Bronchial epithelial cell (primary cell): ENCODE measurements around the gene ADAMTS15. TPM values are rescaled to one million over a fixed set of nuclear protein-coding genes. Genes with fewer than 3 reads are reported as not detected.
A peak's percentile ranks its signal among the peaks of the same experiment; 100 is the strongest.

ENCODE experiments used
- DNase-seq: peaks from one replicate; pipeline ENCODE4 v3.0.0-alpha.2; 2010; ENCODE audit warnings: low read depth
- FAIRE-seq: peaks from 2 replicates; lab custom pipeline; 2011; peaks lifted over from hg19 to GRCh38; lab: Jason Lieb, UNC
- H3K27me3 ChIP-seq: 2 replicates; pipeline ENCODE4 v1.5.1; 2011; ENCODE audit warnings: low read length; ENCODE audit not compliant: control insufficient read depth, insufficient read depth
- H3K36me3 ChIP-seq: 2 replicates; pipeline ENCODE4 v1.5.1; 2011; ENCODE audit warnings: low read length; ENCODE audit not compliant: control insufficient read depth, insufficient read depth
- H3K4me3 ChIP-seq: 2 replicates; pipeline ENCODE4 v1.5.1; 2011; ENCODE audit warnings: mild to moderate bottlenecking, low read depth, low read length, control low read depth
- total RNA-seq: library from RNA; depleted of rRNA; stranded (reverse); fragments of >200 nt; gene quantifications from 2 replicates; pipeline ENCODE4 v1.2.1, GENCODE V29; 2014
- TF ChIP-seq, protein P1 (sequence below): IDR thresholded peaks from 2 replicates; pipeline ENCODE4 v1.5.1; 2011; ENCODE audit warnings: mild to moderate bottlenecking, moderate library complexity, low read length, control low read depth, inconsistent platforms; ENCODE audit not compliant: insufficient read depth, severe bottlenecking

ADAMTS15 gene
- total RNA-seq, 1 donor from 2014 or later, result 0.26 TPM

DNA sequence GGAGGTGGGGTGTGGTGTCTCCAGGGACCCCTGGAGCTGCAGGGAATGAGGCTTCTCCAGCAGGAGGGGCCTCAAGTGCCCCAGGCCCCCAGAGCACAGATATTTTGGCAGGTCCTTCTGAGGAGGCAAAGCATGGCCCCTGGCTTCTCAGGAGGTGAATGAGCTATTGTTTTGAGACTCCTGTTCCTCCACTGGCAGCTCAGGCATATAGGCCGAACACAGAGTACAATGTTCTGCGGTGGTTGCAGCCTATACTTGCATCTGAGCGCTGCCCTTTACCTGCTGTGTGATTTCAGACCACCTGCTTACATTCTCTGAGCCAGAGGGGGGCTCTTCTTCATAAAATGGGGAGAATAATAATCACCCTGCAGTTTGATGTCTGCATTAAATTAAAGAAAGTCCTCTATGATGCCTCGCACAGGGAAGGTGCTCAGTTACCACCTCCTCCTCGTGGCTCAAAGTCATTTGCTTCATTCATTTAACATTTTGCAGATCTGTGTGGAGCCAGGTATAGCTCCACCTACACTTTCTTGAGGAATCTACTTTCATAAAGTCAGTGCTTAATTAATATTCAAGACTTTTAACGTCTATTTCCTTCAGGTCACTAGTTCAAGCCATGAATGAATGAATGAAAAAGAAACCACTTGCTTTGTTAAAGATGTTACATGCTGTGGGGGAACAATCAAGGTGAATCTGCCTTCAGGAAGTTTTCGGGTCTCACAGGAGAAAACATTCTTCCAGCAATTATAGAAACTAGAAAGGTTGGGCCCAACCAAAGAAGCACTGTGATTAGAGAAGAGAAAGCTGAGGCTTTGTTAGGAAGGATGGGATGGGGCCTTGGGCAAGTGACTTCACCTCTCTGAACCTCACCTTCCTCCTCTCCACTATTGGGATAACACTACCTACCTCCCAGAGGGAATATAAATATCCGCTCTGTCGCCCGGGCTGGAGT is 68.4 kb downstream of the ADAMTS15 start:
- H3K4me3 ChIP-seq, result no peak overlapping the region
- TF ChIP-seq, protein P1, sequence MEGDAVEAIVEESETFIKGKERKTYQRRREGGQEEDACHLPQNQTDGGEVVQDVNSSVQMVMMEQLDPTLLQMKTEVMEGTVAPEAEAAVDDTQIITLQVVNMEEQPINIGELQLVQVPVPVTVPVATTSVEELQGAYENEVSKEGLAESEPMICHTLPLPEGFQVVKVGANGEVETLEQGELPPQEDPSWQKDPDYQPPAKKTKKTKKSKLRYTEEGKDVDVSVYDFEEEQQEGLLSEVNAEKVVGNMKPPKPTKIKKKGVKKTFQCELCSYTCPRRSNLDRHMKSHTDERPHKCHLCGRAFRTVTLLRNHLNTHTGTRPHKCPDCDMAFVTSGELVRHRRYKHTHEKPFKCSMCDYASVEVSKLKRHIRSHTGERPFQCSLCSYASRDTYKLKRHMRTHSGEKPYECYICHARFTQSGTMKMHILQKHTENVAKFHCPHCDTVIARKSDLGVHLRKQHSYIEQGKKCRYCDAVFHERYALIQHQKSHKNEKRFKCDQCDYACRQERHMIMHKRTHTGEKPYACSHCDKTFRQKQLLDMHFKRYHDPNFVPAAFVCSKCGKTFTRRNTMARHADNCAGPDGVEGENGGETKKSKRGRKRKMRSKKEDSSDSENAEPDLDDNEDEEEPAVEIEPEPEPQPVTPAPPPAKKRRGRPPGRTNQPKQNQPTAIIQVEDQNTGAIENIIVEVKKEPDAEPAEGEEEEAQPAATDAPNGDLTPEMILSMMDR, result no peak
- H3K27me3 ChIP-seq, result no peaks in the 10 kb centered on the region
- DNase-seq (no peak), FAIRE-seq (no peak)
- H3K36me3 ChIP-seq, result no peaks in the 10 kb centered on the region

GRCh38 chr11:130518164-130518680 is 69.8 kb downstream of the ADAMTS15 start:
- FAIRE-seq, result no peak

GRCh38 chr11:130519128-130519932 is 70.9 kb downstream of the ADAMTS15 start:
- DNase-seq (peak; percentile 5), FAIRE-seq (no peak)
- Histone ChIP-seq H3K36me3 (no peaks in the 10 kb centered on the region), H3K4me3 (no peak overlapping the region), H3K27me3 (no peaks in the 10 kb centered on the region)
- TF ChIP-seq, protein P1, result no peak

More at GRCh38 chr11:130518164-130518680, 69.8 kb downstream of the ADAMTS15 start:
- Histone ChIP-seq H3K27me3 (no peaks in the 10 kb centered on the region), H3K36me3 (no peaks in the 10 kb centered on the region), H3K4me3 (no peak overlapping the region)
- peak; percentile 15 for DNase-seq
- TF ChIP-seq, protein P1, result no peak

DNA sequence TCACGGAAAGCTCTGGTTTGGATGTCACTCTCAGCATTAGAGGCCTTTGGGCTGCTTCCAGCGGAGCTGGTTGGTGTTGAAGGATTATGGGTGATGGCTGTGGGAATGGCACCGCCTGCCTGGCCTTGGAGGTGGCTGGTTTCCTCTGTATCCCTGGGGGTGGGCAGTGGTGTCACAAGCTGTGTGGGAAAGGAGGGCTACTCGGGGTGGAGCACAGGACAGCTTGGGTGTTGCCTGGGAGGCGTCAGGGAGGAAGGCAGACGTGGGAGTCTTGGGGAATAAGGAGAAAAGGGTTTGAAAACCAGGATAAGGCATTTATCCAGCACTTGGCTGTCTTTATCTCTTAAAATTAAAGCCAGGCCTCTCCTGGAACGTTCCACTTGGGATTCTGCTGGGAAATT is 71.8 kb downstream of the ADAMTS15 start:
- no peak for FAIRE-seq
- H3K27me3 ChIP-seq, result no peaks in the 10 kb centered on the region
- DNase-seq, result no peak
- no peak overlapping the region for H3K4me3 ChIP-seq
- H3K36me3 ChIP-seq, result no peaks in the 10 kb centered on the region
- TF ChIP-seq, protein P1, result no peak

- FAIRE-seq (peak; percentile 47), DNase-seq (peak; percentile 81)
- TF ChIP-seq, protein P1, result no peak
- Histone ChIP-seq H3K27me3 (no peaks in the 10 kb centered on the region), H3K36me3 (no peaks in the 10 kb centered on the region), H3K4me3 (no peak overlapping the region)
Measured at GRCh38 chr11:130522284-130522961, 74.0 kb downstream of the ADAMTS15 start.
